DOHH2 (cell line): Measurements from ENCODE around the gene GMDS.

Experiments
- CTCF ChIP-seq: fragments of 200-600 bp; sonication (generic); IDR thresholded peaks from one replicate; pipeline ENCODE4 v1.5.1; 2014; ENCODE audit warnings: antibody characterized with exemption, mild to moderate bottlenecking, low read depth, low read length; ENCODE audit not compliant: poor library complexity, severe bottlenecking
- EZH2phosphoT487 ChIP-seq: fragments of 200-600 bp; sonication (generic); IDR thresholded peaks from 2 replicates; pipeline ENCODE4 v1.6.1; 2017; ENCODE audit warnings: borderline replicate concordance, mild to moderate bottlenecking, antibody characterized with exemption, low read length, moderate library complexity, mixed read lengths

- TF ChIP-seq CTCF (no peak), EZH2phosphoT487 (no peak)
These were observed 556.3 kb downstream of the GMDS start for GRCh38 chr6:1689141-1689540.
